Measurements from ENCODE around the gene AGAP1. TPM values are rescaled to one million over a fixed set of nuclear protein-coding genes. Genes with fewer than 3 reads are reported as not detected.

The AGAP1 gene
- total RNA-seq, 2 donors from 2014 or later: 19.1 to 20.8 TPM

DNA sequence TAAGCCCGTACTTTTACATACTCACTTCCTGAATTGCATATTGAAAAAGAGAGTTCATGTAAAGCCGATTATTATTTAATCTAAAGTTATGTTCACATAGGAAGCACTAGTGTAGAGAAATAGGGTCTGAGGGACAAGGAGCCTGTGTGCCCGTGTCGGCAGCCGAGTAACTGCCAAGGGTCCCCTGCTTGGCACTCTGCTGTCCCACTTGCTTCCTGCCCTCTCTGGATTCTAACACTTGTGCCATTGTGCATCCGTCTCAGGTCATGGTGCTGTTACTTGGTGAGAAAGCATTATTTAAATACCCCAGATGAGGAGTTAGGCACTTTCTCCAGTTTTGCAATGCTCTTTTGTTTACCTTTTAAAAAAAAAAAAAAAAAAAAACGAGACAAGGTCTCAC lies 236.3 kb downstream of the AGAP1 start:
- DNase-seq (ENCODE audit: low spot score) (no peak), ATAC-seq (ENCODE audit: insufficient number of reproducible peaks, low FRiP score, low read depth) (no peak)
- H3K36me3 ChIP-seq: no peaks in the 10 kb centered on the region
- H3K27me3 ChIP-seq (replicated peaks; ENCODE audit: insufficient read depth): no peaks in the 10 kb centered on the region
- peaks cover 0 to 10% of the 10 kb centered on the region in 2 donors for H3K4me1 ChIP-seq (ENCODE audit: control insufficient read depth in 1 of 2, low read depth in 2 of 2)
- no peaks in the 10 kb centered on the region for H3K9me3 ChIP-seq
- no peak for TF ChIP-seq CTCF (IDR thresholded peaks at IDR 0.05)
- no peak overlapping the region for H3K27ac ChIP-seq
- no peak overlapping the region for H3K4me3 ChIP-seq

- no peak overlapping the region for H3K4me3 ChIP-seq
- H3K9me3 ChIP-seq: no peaks in the 10 kb centered on the region
- TF ChIP-seq CTCF (IDR thresholded peaks at IDR 0.05): no peak
- ATAC-seq (ENCODE audit: insufficient number of reproducible peaks, low FRiP score, low read depth) (no peak), DNase-seq (ENCODE audit: low spot score) (no peak)
- no peaks in the 10 kb centered on the region for H3K27me3 ChIP-seq (replicated peaks; ENCODE audit: insufficient read depth)
- no peaks in the 10 kb centered on the region for H3K4me1 ChIP-seq (ENCODE audit: control insufficient read depth in 1 of 2, low read depth in 2 of 2)
- H3K27ac ChIP-seq: no peak overlapping the region
- H3K36me3 ChIP-seq: no peaks in the 10 kb centered on the region
These were observed 239.9 kb downstream of the AGAP1 start for GRCh38 chr2:235733761-235734160.

GRCh38 chr2:235734168-235734567 lies 240.3 kb downstream of the AGAP1 start:
- Histone ChIP-seq H3K27me3 (replicated peaks; ENCODE audit: insufficient read depth) (no peaks in the 10 kb centered on the region), H3K4me3 (no peak overlapping the region), H3K27ac (no peak overlapping the region), H3K36me3 (no peaks in the 10 kb centered on the region), H3K4me1 (ENCODE audit: control insufficient read depth in 1 of 2, low read depth in 2 of 2) (no peaks in the 10 kb centered on the region), H3K9me3 (no peaks in the 10 kb centered on the region)
- ATAC-seq (ENCODE audit: insufficient number of reproducible peaks, low FRiP score, low read depth): no peak
- no peak for DNase-seq (ENCODE audit: low spot score)
- no peak for TF ChIP-seq CTCF (IDR thresholded peaks at IDR 0.05)

DNA sequence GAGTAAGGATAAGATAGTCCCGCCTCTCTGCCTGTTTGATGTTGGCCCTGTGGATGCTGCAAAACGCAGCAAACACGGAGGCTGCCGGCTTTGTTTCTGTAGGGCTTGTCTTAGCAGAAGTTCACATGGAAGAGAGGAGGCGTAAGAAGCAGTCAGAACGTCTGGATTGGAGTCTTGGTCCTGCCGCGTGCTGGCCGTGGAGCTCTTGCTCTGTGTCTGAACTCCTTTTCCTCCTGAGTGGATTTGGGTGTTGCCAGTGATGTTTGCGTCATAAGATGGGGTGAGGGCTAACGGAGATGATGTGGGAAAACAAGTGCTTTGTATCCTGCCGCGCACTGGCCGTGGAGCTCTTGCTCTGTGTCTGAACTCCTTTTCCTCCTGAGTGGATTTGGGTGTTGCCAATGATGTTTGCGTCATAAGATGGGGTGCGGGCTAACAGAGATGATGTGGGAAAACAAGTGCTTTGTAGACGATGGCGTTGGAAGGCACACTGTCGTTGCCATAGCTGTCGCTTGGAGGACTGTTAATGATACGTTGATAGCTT lies 240.9 kb downstream of the AGAP1 start:
- DNase-seq (ENCODE audit: low spot score) (no peak), ATAC-seq (ENCODE audit: insufficient number of reproducible peaks, low FRiP score, low read depth) (no peak)
- Histone ChIP-seq H3K36me3 (no peaks in the 10 kb centered on the region), H3K9me3 (no peaks in the 10 kb centered on the region), H3K4me1 (ENCODE audit: control insufficient read depth in 1 of 2, low read depth in 2 of 2) (no peaks in the 10 kb centered on the region), H3K27me3 (replicated peaks; ENCODE audit: insufficient read depth) (no peaks in the 10 kb centered on the region), H3K27ac (no peak overlapping the region), H3K4me3 (no peak overlapping the region)
- TF ChIP-seq CTCF (IDR thresholded peaks at IDR 0.05): no peak

GRCh38 chr2:235737396-235737795 lies 243.6 kb downstream of the AGAP1 start:
- no peak for DNase-seq (ENCODE audit: low spot score)
- H3K4me1 ChIP-seq (ENCODE audit: control insufficient read depth in 1 of 2, low read depth in 2 of 2): no peaks in the 10 kb centered on the region
- H3K27me3 ChIP-seq (replicated peaks; ENCODE audit: insufficient read depth): no peaks in the 10 kb centered on the region
- no peaks in the 10 kb centered on the region for H3K36me3 ChIP-seq
- H3K4me3 ChIP-seq: no peak overlapping the region
- no peak for TF ChIP-seq CTCF (IDR thresholded peaks at IDR 0.05)
- no peak for ATAC-seq (ENCODE audit: insufficient number of reproducible peaks, low FRiP score, low read depth)
- H3K27ac ChIP-seq: no peak overlapping the region
- H3K9me3 ChIP-seq: no peaks in the 10 kb centered on the region

Data from thoracic aorta (tissue), 2 donors.